ENCODE measurements around the gene MC2R. TPM values are rescaled to one million over a fixed set of nuclear protein-coding genes. Genes with fewer than 3 reads are reported as not detected.

The MC2R gene
- total and polyA plus RNA-seq, 2 donors (not counting 1 experiment from before 2014, with no cell fraction given): not detected

DNA sequence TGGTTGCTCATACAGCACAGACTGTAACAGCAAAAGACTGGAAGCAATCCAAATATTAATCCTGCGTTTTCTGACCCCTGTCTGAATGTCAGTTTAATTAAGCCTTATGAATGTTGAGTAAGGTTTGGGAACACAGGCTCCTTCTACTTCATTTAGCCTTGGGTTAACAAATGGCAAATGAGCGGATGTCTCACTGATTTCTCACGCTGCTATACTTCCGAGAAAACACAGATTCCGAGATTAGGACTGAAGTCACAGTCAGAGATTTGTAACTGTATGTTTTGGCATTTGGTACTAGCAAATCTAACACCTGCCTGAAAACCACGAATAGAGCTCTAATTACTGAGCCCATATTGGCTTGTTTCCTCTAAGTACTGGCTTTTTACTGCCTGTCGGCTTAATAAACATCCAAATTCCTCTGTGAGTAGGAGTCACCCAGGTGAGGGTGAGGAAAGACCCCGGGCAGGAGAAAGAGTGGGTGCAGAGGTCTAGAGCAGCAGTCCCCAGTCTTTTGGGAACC lies 80.8 kb downstream of the MC2R start:
- H3K9ac ChIP-seq (ENCODE audit: insufficient read depth, low read length): no peak overlapping the region
- no peaks in the 10 kb centered on the region for H3K36me3 ChIP-seq (ENCODE audit: control insufficient read depth, insufficient read depth, low read length)
- H3K79me2 ChIP-seq (ENCODE audit: control insufficient read depth, insufficient read depth, low read length): no peaks in the 10 kb centered on the region
- H3K9me3 ChIP-seq (ENCODE audit: control insufficient read depth, insufficient read depth, low read depth, low read length): no peaks in the 10 kb centered on the region
- no peak overlapping the region for H3K4me2 ChIP-seq (ENCODE audit: extremely low read depth, insufficient read depth, low read length)
- no peaks in the 10 kb centered on the region for H3K4me1 ChIP-seq (ENCODE audit: control insufficient read depth, extremely low read depth, insufficient read depth, low read length)
- no peak for DNase-seq (ENCODE audit: low read depth in 2 of 2)
- no peak overlapping the region for H3K4me3 ChIP-seq (replicated peaks in 1 of 4; ENCODE audit: control extremely low read depth in 1 of 4, insufficient read depth in 1 of 4, low read depth in 3 of 4, low read length in 4 of 4)
- H3K27me3 ChIP-seq (ENCODE audit: control insufficient read depth, insufficient read depth, low read length): no peaks in the 10 kb centered on the region
- H2AFZ ChIP-seq (ENCODE audit: low read length): no peak overlapping the region
- TF ChIP-seq, protein P1, sequence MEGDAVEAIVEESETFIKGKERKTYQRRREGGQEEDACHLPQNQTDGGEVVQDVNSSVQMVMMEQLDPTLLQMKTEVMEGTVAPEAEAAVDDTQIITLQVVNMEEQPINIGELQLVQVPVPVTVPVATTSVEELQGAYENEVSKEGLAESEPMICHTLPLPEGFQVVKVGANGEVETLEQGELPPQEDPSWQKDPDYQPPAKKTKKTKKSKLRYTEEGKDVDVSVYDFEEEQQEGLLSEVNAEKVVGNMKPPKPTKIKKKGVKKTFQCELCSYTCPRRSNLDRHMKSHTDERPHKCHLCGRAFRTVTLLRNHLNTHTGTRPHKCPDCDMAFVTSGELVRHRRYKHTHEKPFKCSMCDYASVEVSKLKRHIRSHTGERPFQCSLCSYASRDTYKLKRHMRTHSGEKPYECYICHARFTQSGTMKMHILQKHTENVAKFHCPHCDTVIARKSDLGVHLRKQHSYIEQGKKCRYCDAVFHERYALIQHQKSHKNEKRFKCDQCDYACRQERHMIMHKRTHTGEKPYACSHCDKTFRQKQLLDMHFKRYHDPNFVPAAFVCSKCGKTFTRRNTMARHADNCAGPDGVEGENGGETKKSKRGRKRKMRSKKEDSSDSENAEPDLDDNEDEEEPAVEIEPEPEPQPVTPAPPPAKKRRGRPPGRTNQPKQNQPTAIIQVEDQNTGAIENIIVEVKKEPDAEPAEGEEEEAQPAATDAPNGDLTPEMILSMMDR (conservative IDR thresholded peaks at IDR 0.05 in 1 of 2, IDR thresholded peaks at IDR 0.05 in 1 of 2; ENCODE audit: low read depth in 1 of 2, low read length in 2 of 2): no peak
- no peak for TF ChIP-seq EZH2 (IDR thresholded peaks at IDR 0.05; ENCODE audit: low read length, missing control alignments)
- H3K27ac ChIP-seq (ENCODE audit: insufficient read depth, low read length): no peak overlapping the region
- no peaks in the 10 kb centered on the region for H4K20me1 ChIP-seq (ENCODE audit: control insufficient read depth, extremely low read depth, insufficient read depth, low read length)

Other genes with a start within 250 kb of the MC2R start
- gene FAM210A, start 189.0 kb downstream of the MC2R start, total RNA-seq: 15.2 and 17.5 TPM in 2 replicates
- gene FAM210A, start 189.0 kb downstream of the MC2R start, polyA plus RNA-seq: 14.2 and 14.4 TPM in 2 replicates
- gene RNMT, start 188.9 kb downstream of the MC2R start, total RNA-seq: 15.9 and 17.2 TPM in 2 replicates
- 16.0 and 18.2 TPM in 2 replicates for gene RNMT, start 188.9 kb downstream of the MC2R start, polyA plus RNA-seq
- gene MC5R, start 91.4 kb downstream of the MC2R start, total RNA-seq: not detected in 2 replicates
- not detected in 2 replicates for gene MC5R, start 91.4 kb downstream of the MC2R start, polyA plus RNA-seq
- gene ZNF519, start 216.9 kb upstream of the MC2R start, total RNA-seq: 2.6 and 2.8 TPM in 2 replicates
- 2.0 and 2.7 TPM in 2 replicates for gene ZNF519, start 216.9 kb upstream of the MC2R start, polyA plus RNA-seq

Measured in fibroblast of lung (primary cell).